Mucosa of rectum (tissue), 2 donors: ENCODE data around the gene RBM44.

Experiments
- H3K27ac ChIP-seq, 2 donors: one replicate each; pipeline ENCODE4 v1.7.0; 2013; ENCODE audit warnings: inconsistent platforms in 2 of 2, low read depth in 2 of 2, low read length in 2 of 2
- H3K27me3 ChIP-seq, 2 donors: one replicate each; pipeline ENCODE4 v1.7.0; 2013; ENCODE audit warnings: low read length in 2 of 2; ENCODE audit not compliant: control insufficient read depth in 2 of 2, insufficient read depth in 2 of 2
- H3K36me3 ChIP-seq, 2 donors: one replicate each; pipeline ENCODE4 v1.7.0; 2013; ENCODE audit warnings: low read length in 2 of 2; ENCODE audit not compliant: control insufficient read depth in 2 of 2, insufficient read depth in 2 of 2
- H3K4me1 ChIP-seq, 2 donors: one replicate each; pipeline ENCODE4 v1.7.0; 2013; ENCODE audit warnings: low read length in 2 of 2, mild to moderate bottlenecking in 1 of 2; ENCODE audit not compliant: control insufficient read depth in 2 of 2, insufficient read depth in 2 of 2
- H3K4me3 ChIP-seq, 2 donors: one replicate each; pipeline ENCODE4 v1.7.0; 2013; ENCODE audit warnings: low read length in 2 of 2
- H3K9ac ChIP-seq, 2 donors: one replicate each; pipeline ENCODE4 v1.7.0; 2013; ENCODE audit warnings: low read length in 2 of 2, low read depth in 1 of 2, mild to moderate bottlenecking in 1 of 2
- H3K9me3 ChIP-seq, 2 donors: one replicate each; pipeline ENCODE4 v1.7.0; 2013; ENCODE audit warnings: low read length in 2 of 2; ENCODE audit not compliant: control insufficient read depth in 2 of 2
- donor health status: healthy.
- donor health status: Normal muscosa, but diverticular disease.

RBM44 gene

GRCh38 chr2:237875256-237876060, 76.9 kb downstream of the RBM44 start:
- H3K27ac ChIP-seq = no peak overlapping the region
- H3K4me1 ChIP-seq = no peaks in the 10 kb centered on the region
- no peak overlapping the region for H3K9ac ChIP-seq
- no peaks in the 10 kb centered on the region for H3K27me3 ChIP-seq
- H3K36me3 ChIP-seq = no peaks in the 10 kb centered on the region
- H3K9me3 ChIP-seq = no peaks in the 10 kb centered on the region
- H3K4me3 ChIP-seq = no peak overlapping the region

- no peak overlapping the region for H3K27ac ChIP-seq
- no peak overlapping the region for H3K4me3 ChIP-seq
- no peaks in the 10 kb centered on the region for H3K4me1 ChIP-seq
- no peak overlapping the region for H3K9ac ChIP-seq
- no peaks in the 10 kb centered on the region for H3K36me3 ChIP-seq
- H3K9me3 ChIP-seq = no peaks in the 10 kb centered on the region
- no peaks in the 10 kb centered on the region for H3K27me3 ChIP-seq
These were observed 77.5 kb downstream of the RBM44 start for GRCh38 chr2:237876061-237876526.

GRCh38 chr2:237876532-237876931, 78.0 kb downstream of the RBM44 start:
- Histone ChIP-seq H3K4me3 (no peak overlapping the region), H3K36me3 (no peaks in the 10 kb centered on the region), H3K4me1 (no peaks in the 10 kb centered on the region), H3K27me3 (no peaks in the 10 kb centered on the region), H3K9ac (no peak overlapping the region), H3K27ac (no peak overlapping the region), H3K9me3 (no peaks in the 10 kb centered on the region)

- H3K27ac ChIP-seq = no peak overlapping the region
These were observed 78.4 kb downstream of the RBM44 start for GRCh38 chr2:237876951-237877491.

GRCh38 chr2:237877576-237878307, 79.2 kb downstream of the RBM44 start:
- H3K4me3 ChIP-seq = no peak overlapping the region
- peak overlapping the region in 1 of 2 donors; percentile 9 for H3K27ac ChIP-seq
- no peaks in the 10 kb centered on the region for H3K4me1 ChIP-seq
- no peaks in the 10 kb centered on the region for H3K36me3 ChIP-seq
- H3K9me3 ChIP-seq = no peaks in the 10 kb centered on the region
- no peak overlapping the region for H3K9ac ChIP-seq
- no peaks in the 10 kb centered on the region for H3K27me3 ChIP-seq

More at GRCh38 chr2:237876951-237877491, 78.4 kb downstream of the RBM44 start:
- Histone ChIP-seq H3K4me1 (no peaks in the 10 kb centered on the region), H3K9me3 (no peaks in the 10 kb centered on the region), H3K9ac (no peak overlapping the region), H3K27me3 (no peaks in the 10 kb centered on the region), H3K36me3 (no peaks in the 10 kb centered on the region), H3K4me3 (no peak overlapping the region)

- Histone ChIP-seq H3K27ac (peak overlapping the region in 1 of 2 donors; percentile 9), H3K4me1 (no peaks in the 10 kb centered on the region), H3K9ac (no peak overlapping the region)
These were observed 79.9 kb downstream of the RBM44 start for GRCh38 chr2:237878321-237879057.

GRCh38 chr2:237879058-237879430, 80.5 kb downstream of the RBM44 start:
- H3K4me3 ChIP-seq = no peak overlapping the region
- no peaks in the 10 kb centered on the region for H3K27me3 ChIP-seq
- H3K27ac ChIP-seq = no peak overlapping the region
- no peak overlapping the region for H3K9ac ChIP-seq
- H3K36me3 ChIP-seq = no peaks in the 10 kb centered on the region
- no peaks in the 10 kb centered on the region for H3K9me3 ChIP-seq
- H3K4me1 ChIP-seq = no peaks in the 10 kb centered on the region

More at GRCh38 chr2:237878321-237879057, 79.9 kb downstream of the RBM44 start:
- H3K36me3 ChIP-seq = no peaks in the 10 kb centered on the region
- H3K4me3 ChIP-seq = no peak overlapping the region
- no peaks in the 10 kb centered on the region for H3K9me3 ChIP-seq
- no peaks in the 10 kb centered on the region for H3K27me3 ChIP-seq

GRCh38 chr2:237879991-237880560, 81.5 kb downstream of the RBM44 start:
- Histone ChIP-seq H3K9ac (no peak overlapping the region), H3K36me3 (no peaks in the 10 kb centered on the region), H3K4me1 (no peaks in the 10 kb centered on the region), H3K4me3 (no peak overlapping the region), H3K9me3 (no peaks in the 10 kb centered on the region), H3K27me3 (no peaks in the 10 kb centered on the region), H3K27ac (no peak overlapping the region)

- H3K4me3 ChIP-seq = no peak overlapping the region
- H3K4me1 ChIP-seq = no peaks in the 10 kb centered on the region
- H3K27me3 ChIP-seq = no peaks in the 10 kb centered on the region
- H3K9ac ChIP-seq = no peak overlapping the region
- H3K9me3 ChIP-seq = no peaks in the 10 kb centered on the region
- H3K27ac ChIP-seq = no peak overlapping the region
- H3K36me3 ChIP-seq = no peaks in the 10 kb centered on the region
These were observed 84.2 kb downstream of the RBM44 start for GRCh38 chr2:237882510-237883481.
